NOMO-1 (cell line): Measurements from ENCODE around the gene CEACAM16.
"Not testable (repeated sequence)": the region's sequence is repeated elsewhere in the genome, so short reads cannot be mapped to it uniquely, and the experiment has no call there.

ENCODE experiments used
- DNase-seq, 2 experiments: peaks; one replicate each; lab custom pipeline; 2025; ENCODE audit not compliant: unreplicated experiment in 2 of 2; lab: John Stamatoyannopoulos, UW

Gene CEACAM16

DNA sequence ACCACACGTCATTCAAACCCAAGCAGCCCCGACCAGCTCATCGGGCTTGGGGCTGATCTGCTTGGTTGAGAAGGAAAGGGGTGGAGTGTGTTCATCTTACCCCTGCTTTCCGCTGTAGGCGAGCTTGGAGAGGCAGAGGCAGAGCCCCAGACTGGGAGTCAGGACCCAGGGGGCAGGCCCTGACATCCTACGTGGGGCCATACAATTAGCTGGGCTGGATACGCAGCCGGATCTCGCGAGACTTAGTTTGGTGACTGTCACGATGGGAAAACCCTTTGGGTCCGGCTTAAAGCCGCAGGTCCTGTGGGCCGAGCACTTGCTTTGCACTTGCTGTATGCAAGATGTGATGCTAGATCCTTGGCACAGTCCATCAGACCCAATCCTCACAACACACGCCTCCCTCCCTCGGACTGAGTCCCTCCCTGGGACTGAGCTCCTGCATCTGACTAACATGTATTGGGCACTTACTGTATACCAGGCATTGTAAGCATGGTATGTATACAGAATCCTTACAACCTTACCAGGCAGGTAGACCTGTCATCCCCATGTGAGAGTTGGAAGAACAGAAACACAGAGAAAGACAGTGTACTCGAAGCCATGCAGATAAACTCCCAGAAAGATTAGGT is 3.7 kb downstream of the CEACAM16 start:
- DNase-seq: no peak

DNA sequence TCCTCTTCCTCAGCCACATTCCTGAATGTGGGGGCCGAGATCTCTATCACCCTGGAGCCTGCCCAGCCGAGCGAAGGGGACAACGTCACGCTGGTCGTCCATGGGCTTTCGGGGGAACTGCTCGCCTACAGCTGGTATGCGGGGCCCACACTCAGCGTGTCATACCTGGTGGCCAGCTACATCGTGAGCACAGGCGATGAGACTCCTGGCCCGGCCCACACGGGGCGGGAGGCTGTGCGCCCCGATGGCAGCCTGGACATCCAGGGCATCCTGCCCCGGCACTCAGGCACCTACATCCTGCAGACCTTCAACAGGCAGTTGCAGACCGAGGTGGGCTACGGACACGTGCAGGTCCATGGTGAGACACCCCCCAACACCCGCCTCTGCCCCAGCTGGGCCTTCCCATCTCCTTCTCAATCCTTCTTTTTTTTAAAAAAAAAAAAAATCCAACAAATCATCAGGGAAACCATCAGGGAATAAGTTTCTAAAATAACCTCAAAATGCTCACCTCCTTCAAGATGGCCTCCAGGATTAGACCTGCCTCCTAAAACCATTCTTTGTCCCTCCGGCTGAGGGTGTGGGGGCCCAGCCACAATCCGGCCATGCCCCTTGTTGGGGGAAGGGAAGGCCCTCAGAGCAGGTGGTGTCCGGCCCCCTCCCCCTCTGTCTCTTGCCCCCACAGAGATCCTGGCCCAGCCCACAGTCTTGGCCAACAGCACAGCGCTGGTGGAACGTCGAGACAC is 4.6 kb downstream of the CEACAM16 start:
- no peak for DNase-seq

DNA sequence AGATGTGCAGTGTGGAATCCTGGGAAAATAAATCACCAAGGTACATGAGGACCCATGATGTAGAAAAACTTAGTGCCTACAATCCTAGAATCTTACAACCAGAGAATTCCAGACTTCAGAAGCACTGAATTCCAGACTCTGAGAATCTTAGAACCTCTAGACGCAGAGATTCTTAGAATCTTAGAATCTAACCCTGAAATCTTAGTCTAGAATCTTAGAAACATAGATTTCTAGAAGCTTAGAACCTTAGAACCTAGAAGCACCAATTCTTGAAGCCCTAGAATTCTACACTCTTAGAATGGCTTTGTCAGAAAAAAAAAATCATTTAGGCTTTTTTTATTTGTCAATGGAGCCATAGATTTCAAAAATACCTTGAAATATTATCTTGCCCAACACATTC is 6.0 kb downstream of the CEACAM16 start:
- no peak for DNase-seq

DNA sequence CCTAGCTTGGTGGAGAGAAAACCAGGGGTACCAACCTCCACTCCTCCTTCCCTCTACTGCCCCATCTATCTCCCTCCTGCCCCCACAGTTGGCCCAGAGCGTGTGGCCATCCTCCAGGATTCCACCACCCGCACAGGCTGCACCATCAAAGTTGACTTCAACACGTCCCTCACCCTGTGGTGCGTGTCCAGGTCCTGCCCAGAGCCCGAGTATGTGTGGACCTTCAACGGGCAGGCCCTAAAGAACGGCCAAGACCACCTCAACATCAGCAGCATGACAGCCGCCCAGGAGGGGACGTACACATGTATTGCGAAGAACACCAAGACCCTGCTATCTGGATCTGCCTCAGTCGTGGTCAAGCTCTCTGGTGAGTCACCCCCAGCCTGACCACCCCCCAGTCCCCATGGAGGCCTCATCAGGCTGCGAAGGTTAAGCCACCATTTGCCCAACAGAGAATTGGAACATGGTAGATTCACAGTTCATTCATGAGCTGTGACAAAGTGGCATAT is 6.6 kb downstream of the CEACAM16 start:
- DNase-seq: no peak

DNA sequence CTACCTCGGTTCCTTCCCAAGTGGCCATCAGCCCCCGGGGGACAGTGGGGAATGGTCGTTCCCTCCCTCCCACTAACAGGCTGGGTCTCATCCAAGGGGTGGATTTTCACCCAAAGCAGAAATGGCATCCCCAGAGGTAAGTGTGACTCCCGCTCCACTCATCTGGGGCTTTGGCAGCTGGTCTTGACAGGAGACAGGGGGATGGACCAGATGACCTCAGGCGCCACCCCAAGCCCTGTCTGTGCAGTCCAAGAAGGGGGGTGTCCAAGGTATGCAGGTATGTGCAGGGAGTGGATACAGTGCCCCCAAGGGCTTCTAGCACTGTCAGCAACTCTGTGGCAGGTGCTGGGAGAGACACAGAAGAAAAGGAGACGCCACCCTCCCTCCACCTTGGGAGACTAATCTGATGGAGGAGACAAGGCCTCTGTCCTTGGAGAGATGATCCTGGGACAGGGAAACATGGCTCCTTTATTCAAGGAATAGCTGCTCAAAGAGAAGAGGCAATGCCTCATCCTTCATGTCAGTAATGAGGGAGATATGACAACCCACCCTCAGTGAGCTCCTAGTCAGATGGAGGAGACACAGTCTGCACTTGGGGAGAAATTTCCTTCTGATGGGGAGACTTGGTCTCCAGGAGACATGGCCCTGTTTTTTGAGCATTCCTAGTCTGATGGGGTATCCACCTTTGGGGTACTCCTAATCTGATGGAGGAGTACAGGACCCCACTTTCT is 7.7 kb downstream of the CEACAM16 start:
- no peak for DNase-seq

DNA sequence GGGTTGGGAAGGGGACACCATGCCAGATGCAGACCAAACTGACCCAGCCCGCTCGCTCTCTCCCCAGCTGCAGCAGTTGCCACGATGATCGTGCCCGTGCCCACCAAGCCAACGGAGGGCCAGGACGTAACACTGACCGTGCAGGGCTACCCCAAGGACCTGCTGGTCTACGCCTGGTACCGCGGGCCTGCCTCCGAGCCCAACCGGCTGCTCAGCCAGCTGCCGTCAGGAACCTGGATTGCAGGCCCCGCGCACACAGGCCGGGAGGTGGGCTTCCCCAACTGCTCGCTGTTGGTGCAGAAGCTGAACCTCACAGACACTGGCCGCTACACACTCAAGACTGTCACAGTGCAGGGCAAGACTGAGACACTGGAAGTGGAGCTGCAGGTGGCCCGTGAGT is 8.8 kb downstream of the CEACAM16 start:
- no peak for DNase-seq

DNA sequence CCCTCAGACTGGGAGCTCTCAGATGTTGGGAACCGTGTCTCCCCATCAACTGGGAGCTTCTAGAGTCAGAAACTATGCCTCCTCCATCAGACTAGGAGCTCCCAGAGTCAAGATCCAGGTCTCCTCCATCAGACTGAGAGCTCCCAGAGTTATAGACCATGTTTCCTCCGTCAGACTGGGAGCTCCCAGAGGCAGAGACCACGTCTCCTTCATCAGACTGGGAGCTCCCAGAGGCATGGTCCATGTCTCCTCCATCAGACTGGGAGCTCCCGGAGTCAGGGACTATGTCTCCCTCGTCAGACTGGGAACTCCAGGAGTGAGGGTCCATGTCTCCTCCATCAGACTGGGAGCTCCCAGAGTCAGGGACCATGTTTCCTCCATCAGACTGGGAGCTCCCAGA is 10.0 kb downstream of the CEACAM16 start:
- no peak for DNase-seq

DNA sequence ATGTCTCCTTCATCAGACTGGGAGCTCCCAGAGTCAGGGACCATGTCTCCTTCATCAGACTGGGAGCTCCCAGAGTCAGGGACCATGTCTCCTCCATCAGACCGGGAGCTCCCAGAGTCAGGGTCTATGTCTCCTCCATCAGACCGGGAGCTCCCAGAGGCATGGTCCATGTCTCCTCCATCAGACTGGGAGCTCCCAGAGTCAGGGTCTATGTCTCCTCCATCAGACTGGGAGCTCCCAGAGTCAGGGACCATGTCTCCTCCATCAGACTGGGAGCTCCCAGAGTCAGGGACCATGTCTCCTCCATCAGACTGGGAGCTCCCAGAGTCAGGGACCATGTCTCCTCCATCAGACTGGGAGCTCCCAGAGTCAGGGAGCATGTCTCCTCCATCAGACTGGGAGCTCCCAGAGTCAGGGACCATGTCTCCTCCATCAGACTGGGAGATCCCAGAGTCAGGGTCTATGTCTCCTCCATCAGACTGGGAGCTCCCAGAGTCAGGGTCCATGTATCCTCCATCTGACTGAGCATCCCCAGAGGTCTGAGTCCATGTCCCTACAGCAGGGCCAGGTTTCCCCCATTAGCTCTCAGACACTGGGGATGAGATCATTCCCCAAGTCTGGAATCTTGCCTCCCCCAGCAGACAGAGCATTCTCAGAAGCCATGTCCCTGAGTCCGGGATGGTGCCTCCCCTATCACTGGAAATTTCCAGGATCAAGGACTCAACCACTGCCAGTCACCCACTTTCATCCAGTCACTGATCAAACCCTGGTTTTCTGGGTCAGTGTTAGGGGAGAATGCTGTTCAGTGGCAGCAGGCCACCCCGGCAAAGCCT is 10.7 kb downstream of the CEACAM16 start:
- not testable (repeated sequence) for DNase-seq

DNA sequence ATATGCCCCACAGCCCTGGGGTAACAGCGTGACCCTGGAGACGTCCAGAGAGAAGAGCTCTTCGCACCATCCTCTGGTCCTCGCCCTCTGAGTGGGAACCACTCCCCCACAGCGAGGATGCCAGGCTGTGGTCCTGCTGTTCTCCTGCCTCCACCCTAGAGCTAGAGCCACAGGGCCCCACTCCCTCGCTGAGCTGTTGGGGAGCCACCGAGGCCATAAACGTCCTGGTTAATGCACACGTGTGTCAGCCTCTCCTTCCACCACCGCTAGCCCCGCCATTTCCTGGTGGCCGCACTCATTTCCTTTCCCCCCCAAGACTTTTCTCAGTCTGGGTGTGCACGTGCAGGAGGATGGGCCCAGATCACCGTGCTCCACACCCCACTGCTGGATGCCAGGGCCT is 11.5 kb downstream of the CEACAM16 start:
- no peak for DNase-seq

DNA sequence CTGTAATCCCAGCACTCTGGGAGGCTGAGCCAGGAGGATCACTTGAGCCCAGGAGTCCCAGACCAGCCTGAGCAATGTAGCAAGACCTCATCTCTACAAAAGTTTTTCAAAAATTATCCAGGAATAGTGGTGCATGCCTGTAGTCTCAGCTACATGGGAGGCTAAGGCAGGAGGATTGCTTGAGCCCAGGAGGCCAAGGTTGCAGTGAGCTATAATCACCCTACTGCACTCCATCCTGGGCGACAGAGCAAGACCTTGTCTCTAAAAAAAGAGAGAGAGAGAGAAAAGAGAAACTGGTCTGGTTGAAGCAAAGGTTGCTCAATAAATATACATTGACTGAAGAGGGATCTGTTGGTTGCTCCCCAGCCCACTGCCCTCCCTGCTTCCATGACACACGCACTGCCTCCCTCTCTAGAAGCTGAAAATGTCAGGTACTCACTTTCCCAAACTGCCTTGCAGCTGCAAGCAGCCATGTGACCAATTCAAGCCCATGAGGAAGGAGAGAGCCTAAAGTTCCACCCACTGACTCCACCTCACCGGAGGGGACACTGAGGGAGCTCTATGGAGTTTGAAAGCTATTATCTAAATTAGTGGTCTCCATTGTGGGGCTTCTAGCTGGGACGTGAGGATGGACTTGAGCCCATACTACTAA is 14.0 kb downstream of the CEACAM16 start:
- DNase-seq: no peak

DNA sequence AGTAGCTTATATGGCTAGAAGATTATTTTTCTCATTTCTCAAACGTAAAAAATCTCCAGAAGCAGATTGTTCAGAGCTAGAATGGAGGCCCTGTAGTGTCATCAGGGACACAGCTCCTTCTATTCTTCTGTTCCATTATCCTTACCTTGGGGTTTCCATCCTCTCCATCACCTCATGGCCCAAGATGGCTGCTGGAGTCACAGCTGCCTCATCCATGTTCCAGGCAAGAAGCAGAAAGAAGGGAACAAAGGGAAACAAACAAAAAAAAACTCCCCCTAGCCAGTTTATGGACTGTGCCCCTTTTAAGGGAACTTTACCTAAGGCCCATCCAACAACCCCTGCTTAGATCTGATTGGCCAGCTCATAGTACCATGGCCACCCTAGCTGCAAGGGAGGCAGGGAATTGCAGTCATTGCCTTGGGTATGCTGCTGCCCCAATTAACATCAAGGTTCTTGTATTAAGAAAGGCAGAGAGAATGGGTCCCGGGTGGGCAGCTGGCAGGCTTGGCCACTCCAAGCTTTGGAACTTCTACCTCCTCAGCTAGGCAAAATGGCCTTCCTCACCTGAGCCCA is 15.7 kb downstream of the CEACAM16 start:
- no peak for DNase-seq

DNA sequence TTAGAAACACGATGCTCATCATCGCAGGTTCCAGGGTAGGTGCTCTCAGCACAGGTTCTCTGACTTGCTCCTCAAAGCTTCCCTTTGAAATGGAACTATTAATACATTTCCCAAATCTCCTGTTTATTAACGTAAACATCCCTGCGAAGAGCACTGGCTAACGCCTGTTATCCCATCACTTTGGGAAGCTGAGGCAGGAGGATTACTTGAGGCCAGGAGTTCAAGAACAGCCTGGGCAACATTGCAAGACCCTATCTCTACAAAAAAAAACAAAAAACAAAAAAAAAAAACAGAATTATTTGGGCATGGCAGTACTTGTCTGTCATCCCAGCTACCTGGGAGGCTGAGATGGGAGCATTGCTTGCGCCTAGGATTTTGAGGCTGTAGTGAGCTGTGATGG is 18.7 kb downstream of the CEACAM16 start:
- no peak for DNase-seq

DNA sequence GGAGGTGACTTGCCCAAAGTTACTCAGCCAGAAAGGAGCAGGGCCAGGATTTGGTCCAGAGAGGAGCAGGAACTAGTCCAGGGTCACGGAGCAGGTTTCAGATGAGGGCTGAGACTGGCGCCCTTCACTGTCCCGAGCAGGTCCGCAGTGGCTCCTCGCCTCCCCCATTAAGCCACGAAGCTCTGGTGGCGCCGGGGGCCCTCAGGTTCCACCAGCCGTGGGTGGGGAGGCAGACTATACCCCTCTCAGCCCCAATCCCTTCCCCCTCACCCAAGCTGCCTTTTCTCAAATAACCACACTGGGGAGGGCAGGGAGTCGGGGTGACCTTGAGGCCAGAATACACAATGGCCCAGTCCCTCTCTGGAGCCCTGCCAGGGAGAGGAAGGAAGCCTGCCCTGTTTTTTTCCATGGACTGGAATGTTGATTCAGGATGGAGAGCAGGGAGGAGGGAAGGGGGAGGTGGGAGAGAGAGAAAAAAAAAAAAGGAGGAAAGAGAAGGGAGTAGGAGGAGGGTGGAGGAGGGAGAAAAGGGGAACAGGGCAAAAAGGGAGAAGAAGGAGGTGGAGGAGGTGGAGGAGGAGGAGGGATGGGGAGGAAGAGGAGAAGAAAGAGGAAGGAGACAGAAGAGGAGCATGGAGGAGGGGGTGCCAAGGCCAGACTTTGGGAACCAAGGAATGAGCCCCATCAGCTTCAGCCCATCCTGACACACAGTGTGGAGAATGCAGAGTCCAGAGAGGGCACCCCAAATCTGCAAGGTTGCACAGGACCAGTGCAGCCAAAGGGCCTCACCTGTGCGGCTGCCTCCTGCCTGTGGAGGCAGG is 19.7 kb downstream of the CEACAM16 start:
- DNase-seq: no peak

DNA sequence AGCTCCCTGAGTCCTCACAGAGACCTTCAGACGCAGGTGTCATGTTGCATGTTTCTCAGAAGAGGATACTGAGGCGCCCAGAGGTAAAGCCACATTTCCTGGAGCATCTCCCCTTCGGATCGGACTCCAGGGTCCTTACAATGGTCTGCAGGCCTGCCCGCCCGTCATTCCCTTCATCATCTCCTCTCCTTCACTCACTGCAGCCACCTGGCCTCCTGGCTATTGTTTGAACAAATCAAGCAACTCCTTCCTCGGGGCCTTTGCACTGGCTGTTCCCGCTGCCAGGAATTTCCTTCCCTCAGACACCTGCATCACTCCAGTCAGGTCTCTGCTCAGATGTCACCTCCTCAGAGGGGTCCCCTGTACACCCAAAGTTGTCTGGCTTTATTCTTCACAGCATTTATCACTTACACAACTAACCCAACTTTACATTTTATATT is 20.3 kb downstream of the CEACAM16 start:
- DNase-seq: no peak

DNA sequence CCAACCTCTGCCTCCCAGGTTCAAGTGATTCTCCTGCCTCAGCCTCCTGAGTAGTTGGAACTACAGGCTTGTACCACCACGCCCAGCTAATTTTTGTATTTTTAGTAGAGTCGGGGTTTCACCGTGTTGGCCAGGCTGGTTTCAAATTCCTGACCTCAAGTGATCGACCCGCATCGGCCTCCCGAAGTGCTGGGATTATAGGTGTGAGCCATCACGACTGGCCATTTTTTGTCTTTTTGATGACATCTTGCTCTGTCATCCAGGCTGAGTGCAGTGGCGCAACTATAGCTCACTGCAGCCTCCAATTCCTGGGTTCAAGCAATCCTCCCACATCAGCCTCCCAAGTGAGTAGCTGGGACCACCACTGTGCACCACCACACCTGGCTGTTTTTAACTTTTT is 21.4 kb downstream of the CEACAM16 start:
- DNase-seq: not testable (repeated sequence)

DNA sequence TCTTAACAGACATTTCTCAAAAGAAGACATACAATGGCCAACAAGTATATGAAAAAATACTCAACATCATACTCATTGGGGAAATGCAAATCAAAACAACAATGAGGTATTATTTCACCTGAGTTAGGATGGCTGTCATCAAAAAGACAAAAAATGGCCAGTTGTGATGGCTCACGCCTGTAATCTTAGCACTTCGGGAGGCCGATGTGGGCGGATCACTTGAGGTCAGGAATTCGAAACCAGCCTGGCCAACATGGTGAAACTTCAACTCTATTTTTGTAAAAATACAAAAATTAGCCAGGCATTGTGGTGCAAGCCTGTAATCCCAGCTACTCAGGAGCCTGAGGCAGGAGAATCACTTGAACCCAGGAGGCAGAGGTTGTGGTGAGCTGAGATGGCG is 22.0 kb downstream of the CEACAM16 start:
- no peak for DNase-seq

DNA sequence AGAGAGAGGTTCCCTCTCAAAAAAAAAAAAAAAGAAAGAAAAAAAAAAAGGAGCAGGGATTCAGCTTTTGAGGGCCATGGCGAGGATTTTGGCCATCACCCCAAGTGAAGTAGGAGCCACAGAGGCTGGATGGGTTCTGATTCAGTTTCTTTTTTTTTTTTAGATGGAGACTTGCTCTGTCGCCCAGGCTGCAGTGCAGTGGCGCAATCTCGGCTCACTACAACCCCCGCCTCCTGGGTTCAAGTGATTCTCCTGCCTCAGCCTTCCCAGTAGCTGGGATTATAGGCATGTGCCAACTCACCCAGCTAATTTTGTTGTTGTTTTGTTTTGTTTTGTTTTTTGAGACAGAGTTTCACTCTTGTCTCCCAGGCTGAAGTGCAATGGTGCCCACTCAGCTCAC is 22.4 kb downstream of the CEACAM16 start:
- not testable (repeated sequence) for DNase-seq

DNA sequence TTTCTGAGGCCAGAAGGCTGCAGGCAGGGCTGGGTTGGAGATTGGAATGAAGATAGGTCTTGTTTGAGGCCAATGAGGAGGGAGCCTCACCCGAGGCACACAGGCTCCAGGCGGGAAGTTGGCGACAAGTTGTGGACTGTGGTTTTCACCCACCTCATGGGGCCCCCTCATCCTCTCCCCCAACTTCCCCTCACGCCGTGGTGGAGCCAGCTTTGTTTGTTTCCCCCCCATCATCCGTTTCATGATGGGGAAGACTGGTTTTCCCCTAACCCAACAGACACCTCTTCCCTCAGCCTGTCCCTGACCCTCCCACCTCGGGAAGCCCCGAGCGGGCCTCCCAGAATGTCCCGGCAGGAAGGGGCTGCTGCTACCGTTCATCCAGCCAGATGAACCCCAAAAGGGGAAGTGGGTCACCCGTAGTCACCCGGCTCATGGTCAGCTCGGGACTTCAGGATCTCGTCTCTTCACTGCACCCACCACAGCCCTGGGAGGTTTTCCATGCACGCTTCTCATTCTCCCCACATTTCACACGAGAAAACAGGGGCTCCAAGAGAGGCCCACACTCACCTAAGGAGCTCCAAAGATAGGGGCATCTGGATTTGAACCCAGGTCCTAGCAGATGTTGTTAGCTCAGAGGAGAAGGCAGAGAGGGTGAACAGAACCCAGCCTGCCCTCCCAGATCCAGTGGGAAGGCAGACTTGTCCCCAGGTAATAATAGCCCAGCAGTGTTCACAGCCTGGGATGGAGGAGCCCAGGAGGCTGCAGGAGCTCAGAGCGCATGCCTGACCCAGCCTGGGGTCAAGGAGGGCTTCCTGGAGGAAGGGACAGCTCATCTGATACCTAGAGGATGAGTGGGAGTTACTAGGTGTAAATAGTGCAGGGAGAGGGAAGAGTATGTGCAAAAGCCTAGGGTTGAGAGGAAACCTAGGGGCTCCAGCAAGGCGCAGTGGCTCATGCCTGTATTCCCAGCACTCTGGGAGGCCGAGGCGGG is 23.5 kb downstream of the CEACAM16 start:
- peak; percentile 38 to 53 for DNase-seq
